NCI-H446 (cell line): ENCODE results near the gene LHPP.
A peak's percentile ranks its signal among the peaks of the same experiment; 100 is the strongest.

Source experiments
- DNase-seq, 2 experiments: peaks; one replicate each; lab custom pipeline; 2025; lab: John Stamatoyannopoulos, UW

LHPP gene

DNA sequence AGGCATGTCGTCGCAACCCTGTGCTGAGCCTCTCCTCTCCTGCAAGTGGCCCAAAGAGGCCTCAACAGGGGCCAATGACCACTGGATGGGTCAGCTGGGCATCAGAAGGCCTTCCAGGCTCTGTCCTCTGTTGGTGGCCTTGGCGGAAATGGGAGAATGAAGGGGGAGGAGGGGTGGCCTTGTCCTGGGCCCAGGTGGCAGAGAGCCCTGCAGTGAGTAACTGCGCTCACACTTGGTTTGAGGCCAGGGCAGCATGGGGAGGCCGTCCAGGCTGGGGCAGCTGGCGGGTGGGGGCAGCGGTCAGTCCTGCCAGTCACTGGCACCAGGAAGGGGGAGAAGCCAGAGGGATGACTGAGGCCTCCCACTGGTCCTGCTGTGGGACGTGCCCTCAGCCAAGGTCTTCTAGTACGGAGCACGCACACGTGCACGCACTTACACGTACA is 59.8 kb downstream of the LHPP start:
- no peak for DNase-seq

DNA sequence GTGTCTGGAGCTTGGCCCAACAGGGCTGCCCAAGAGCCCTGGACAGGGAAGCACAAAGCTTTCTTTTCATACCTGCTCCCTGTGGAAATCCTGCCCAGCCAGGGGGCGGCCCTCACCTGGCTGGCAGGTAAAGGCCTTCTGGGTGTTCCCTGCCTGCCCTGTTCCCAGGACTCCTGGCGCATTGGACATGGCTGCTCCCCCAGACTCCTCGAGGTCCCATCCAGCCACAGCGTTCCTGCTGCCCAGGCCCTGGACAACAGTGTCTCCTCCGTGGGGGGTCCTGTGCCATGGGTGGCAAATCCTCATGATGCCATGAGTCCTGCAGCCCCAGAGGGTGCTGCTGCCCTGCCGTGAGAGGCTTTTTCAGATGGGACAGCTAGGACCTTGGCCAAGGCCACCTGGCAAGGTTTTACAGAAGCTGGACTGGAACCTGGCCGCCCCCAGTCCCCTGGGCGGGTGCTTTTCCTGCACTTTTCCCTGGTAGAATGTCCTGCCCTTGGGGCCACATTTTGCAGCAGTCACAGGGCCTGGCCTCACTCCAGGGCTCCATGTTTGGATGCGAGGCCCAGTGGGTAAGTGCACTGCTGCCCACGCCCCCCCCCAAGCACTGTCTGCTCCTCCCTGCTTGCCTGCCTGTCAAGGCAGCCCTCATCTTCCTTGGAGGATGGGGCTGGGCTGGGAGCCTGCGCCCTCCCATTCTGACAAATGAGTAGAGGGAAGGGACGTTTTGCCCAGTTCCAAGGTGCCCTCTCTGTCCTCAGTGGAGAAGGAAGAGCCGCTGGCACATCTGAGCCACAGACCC is 60.7 kb downstream of the LHPP start:
- no peak for DNase-seq

DNA sequence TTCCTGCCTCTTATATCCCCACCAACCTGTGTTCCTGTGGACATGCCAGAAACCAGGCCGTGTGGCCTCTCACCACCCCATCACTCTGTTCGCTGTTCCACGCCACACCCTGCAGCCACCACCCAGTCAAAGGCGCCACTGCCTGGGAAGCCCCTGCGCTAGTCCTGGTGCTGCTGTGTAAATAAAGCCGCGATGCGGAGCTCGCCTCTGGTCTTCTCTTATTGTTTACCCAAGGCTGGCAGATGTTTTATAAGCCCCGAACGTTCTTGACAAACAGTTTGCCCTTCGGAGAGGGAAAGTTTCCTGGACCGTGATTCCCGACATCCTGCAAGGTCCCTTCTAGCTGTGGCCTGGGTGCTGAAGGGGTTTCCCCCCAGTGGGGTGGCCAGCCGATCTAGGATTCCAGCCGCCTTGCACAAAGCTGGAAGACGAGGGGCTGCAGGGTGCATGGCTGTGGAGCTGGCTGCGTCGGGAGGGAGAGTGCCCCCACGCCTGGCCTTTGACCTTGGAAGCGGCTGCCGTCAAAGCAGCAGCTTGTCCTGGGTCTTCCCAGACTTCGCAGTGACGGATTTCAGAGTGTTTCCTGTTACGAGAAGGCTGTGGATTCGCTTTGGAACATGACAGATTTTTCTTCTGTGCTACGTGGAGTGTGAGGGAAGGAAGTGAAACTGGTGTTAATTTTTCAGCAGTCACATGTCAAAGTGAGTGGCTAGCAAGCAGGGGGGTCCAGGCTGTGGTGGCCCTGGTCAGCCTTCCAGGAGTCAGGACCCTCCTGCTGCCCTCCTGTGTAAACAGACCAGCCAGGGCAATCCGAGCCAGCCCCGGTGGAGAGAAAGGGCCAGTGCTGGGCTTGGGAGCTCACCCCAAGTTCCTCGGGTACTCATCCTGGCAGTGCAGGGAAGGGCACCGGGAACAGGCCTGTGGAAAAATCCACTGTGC is 61.6 kb downstream of the LHPP start:
- no peak for DNase-seq

DNA sequence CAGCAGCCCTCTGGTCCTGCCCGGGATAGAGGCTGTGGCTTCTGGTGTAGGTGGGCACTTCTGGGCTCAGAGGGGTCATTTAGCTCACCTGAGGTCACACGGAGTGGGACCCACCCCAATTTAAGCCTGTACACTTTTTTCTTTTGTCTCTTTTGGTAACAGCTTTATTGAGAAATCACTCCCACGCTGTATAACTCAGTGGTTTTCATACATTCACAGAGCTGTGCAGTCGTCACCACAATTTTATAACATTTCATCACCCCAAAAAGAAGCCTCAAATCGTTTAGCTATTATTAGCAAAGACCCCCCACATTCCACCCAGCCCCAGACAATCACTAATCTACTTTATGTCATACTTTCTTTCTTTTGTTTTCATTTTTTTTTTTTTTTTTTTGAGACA is 62.3 kb downstream of the LHPP start:
- DNase-seq, result no peak

DNA sequence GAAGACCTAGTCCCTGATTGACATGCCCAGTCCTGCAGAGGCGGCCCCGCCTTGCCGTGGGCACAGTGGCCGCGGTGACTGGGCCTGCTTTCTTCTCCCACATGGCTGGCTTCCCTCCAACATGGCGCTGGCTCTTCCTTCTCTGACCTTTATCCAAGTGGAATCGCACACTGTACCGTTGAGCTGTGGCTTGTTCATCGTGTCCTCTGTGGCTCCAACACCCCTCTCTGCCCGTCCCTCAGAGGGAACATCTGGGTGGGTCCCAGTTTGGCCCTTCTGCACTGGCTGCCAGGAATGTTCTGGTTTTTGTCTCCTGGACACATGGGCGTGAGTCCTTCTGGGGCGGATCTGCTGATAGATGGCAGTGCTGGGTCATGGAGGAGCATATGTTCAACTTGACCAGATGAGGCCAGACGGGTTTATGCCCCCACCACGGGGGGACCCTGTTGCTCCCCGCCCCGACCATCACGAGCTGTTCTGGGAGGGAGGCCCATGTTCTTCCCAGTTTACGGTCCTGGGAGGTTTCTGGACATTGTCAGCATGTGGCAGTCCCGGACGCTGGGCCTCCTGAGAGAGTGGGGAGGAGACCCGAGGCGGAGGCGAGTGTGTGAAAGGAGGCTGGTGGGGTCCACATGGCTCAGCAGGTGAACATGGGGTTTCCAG is 63.5 kb downstream of the LHPP start:
- no peak for DNase-seq

DNA sequence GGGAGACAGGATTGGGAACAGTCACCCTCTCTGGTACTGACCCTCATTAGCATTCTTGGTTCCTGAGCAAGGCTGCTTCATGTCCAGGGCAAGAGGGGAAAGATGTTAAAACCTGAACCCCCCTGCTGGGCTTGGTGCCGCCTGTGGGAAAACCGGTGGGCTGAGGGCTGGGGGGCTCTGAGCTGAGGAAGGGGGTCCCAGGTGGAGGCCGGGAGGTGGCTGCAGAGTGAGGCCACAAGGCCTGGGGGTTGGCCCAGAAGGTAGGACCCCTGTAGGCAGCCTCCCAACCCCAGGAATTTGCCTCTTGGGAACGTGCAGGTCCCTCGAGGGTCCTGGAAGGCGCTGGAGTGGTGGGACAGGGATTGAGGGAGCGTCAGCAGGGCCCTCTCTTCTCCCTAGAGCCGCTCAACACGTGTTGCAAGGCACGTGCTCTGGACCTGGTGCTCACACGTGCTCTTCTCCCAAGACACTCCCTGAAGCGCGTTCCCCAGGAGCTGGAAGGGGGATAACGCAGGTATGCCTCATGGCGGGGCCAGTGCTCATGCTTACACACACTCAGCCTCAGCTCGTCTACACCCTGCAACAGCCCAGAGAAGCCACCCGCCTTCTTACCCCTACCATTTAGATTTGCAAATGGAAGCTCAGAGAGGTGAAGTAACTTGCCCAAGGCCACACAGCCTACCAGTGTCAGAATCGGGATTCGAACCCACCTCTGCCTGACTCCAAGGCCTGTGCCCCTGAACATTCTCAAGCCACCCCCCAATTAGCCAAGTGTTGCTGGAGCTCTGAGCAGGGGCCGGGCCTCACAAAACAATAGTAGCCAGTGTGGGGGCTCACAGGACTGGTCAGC is 64.4 kb downstream of the LHPP start:
- DNase-seq, result no peak

DNA sequence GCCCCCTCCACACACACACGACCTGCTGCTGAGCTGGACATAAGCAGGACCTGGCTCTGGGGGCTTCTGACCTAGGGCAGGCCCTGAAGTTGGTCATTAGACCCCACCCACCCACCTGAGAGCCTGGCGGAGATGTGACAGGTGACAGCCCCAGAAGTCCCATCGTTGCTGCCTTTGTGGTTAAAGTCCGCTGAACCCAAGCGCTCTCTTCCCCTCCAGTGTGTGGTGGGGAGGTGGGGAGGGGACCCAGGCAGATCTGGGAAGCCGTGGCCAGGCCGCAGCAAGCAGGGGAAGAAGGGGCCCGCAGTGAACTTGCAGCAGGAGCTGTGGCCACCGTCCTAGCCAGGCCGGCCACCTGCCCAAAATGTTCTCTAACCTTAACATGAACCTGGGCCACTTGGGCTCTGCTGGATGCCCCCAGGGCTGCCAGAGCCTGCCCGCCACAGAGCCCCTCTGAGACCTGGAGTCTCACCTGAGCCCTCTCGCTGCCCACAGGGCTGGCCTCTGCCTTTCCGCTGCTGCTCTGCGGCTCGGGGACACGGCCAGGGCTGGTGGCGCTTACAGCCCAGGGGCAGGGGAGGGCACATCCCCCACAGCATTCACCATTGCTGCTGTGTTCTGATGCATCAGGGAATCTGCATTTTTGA is 65.1 kb downstream of the LHPP start:
- DNase-seq, result no peak

DNA sequence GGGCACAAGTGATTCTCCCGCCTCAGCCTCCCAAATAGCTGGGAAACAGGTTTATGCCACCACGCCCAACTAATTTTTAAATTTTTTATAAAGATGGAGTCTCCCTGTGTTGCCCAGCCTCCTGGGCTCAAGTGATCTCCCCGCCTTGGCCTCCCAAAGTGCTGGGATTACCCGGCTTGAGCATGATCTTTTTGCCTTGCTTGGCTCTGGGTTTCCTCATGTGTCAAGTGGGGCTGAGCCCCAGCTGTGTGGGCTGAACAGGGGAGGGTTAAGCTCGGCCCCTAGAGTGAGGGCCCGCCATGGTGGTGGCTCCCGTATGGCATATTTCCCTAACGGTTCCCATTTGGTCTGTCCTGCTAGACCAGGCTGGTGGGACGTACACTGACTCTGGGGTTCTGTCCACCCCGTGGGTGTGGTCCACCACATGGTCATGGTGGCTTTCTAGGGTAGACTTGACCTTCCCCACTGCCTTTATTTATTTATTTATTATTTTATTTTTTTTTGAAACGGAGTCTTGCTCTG is 66.3 kb downstream of the LHPP start:
- DNase-seq, result no peak

DNA sequence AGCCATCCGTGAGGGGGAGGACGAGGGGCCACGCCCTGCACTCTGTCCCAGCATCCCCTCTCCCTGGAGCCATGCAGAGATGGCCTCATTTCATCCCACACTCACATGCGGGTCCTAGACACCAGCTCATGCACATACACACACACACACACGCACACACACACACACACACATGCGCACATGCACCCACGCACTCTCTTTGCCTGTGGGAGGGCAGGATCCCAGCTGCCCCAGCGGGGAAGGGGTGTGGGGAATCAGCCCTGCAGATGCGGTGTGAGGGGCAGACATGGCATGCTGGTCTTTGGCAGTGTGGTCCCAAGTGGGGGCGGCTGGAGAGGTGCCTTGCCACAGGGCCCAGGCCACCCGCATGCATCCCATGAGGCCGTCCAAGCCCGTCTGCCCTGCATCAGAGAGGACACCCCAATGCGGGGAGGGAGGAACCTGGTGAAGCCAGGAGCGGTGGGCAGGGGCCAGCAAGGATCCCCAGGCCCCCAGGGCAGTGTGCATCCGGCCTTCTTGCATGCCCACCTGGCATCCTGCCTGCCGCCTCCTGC is 68.1 kb downstream of the LHPP start:
- DNase-seq, result no peak

DNA sequence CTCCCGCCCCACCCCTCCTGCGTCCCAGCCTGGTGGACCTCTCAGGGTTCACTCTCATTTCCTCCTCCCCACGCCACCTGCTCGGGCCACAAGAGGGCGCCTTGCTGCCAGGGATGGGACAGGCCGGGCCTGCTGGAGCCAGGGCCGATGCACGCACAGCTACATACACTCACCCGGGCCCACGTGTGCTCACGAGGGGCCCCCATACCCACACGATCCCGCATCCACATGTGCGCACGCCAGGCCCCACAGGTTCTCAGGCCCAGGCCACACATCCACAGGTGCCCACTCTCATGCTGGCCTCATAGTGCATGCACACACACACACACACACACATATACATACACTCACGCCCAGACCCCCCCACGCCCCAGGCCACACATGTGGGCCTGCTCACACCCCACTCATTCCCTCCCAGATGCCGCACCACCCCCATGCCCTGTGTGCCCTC is 68.6 kb downstream of the LHPP start:
- peak; percentile 12 to 78 for DNase-seq

DNA sequence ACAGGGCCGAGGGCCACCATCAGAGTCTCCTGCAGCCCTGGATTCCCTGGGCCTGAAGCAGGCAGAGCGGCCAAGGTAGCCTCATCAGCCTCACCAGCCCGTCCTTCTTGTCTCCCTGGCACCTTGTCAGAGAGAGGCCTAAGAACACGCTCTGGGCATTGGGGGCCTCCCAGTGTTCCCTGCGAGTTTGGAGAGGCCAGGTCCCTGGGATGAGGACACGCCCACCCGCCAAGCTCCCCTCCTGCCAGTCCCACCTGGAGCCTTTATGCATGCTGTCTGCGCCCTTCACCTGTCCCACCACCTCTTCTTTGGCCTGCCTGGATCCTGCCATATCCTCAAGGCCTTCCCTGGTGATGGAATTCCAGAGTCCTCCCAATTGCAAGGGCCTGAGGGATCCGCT is 69.2 kb downstream of the LHPP start:
- no peak for DNase-seq

DNA sequence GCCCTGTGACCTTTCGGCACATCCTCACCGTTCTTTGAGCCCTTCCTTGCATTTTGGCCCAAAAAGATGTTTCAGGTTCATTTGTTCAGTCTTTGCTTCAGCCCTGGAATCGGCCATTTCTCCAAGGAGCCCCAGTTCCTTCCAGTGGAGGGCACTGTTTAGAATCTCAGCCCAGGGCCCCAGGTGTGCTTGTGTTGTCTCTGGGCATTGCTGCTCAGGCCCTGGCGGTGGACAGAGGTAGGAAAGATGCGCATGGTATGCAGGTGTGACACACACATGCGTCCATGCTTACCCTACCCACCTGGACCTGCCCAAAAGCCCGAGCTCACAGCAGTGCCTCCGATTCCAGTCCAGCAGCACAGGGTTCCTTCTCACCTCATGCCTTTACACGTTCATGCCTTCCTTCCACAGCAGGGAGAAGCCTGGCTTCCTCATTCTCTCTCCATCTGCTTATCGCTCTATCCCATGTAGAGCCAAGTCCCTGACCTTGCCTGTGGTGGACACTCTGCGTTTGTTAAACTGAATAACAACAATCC is 70.6 kb downstream of the LHPP start:
- DNase-seq, result no peak

DNA sequence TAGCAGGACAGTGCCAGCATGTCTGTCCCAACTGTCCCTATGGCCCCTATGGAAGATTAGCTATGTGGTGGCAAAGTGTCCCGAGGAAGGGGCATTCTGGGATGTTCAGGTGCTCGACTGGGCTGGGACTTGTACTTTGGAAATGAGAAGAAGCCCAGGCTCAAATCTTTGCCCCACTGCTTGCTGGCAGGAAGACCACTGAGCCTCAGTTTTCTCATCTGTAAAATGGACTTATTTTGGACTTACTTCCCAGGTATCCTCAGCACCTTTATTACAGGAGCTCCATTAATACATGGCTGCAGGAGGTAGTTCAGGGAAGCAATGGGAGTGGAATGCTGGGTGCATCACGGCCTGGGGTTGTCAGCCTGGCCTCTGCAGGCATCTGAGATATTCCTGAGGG is 71.2 kb downstream of the LHPP start:
- DNase-seq, result no peak

DNA sequence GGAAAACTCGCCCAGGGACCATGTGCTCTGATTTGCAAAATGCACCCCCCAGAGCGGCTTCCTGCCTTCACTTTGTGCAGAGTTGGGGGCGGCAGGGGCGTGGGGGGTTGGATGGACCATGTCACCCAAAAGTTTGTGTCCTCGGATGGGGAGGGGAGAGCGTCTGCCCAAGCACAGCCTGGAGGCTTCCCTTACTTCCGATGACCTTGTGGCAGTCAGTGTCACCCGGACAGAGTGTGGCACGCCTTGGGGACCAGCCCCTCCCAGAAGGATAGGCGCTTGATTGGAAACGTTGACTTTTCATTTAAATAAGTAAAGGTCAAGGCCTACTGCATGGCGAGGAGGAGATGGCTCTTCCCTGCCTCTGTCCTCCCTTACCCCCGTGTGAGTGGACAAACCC is 71.6 kb downstream of the LHPP start:
- DNase-seq, result no peak

DNA sequence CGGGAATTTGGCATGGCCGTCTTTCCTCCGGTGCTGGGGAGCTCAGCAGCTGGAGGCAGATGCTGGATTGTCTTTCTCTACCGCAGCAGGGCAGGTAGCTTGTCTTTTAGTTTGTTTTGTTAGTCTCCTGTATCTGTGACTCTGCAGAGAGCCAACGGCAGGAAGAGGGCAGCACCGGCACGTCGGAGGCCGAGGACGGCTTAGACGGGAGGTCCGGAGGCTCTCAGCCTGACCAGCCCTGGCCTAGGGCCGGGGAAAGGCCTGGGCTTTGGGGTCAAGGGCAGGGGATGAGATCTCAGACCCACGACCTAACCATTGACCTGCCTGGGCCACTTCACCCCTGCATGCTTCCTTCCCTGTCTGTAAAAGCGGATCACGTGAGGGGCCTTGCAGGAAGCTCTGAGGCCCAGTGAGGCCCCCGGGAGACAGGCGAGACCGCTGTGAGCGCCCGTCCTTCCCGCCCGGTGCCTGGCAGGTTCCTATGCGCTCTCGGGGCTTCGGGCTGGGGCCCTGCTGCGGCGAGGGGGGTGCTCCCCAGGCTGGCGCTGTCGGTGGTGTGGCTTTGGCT is 72.7 kb downstream of the LHPP start:
- no peak for DNase-seq

DNA sequence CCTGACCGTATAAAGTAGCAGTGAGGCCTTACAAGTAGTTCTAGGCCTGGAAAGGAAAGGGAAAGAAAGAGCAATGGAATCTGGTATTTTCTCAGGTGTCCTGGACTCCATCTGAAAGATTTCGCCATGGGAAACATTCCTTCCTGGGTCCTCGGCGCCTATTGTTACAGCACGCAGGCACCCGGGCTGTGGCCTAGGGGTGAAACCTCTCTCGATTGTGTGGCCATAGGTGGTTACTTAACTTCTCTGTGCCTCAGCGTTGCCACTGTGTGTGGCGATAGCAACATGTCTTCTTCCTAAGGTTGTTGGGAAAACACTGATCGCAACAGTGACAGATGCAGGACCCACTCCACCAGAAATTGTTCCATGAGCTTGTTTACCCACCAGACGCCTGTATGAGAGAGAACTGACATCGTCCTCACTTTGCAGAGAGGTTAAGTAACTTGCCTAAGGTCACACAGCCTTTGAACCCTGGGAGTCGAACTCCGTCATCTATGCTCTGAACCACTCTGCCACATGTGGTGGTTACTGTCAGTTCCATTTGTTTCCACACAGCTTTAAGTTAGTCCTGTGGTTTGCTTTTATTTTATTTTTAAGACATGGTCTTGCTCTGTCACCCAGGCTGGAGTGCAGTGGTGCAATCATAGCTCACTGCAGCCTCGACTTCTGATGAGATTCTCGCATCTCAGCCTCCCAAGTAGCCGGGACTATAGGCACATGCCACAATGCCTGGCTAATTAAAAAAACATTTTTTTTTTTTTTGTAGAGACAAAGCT is 73.4 kb downstream of the LHPP start:
- DNase-seq, result no peak

DNA sequence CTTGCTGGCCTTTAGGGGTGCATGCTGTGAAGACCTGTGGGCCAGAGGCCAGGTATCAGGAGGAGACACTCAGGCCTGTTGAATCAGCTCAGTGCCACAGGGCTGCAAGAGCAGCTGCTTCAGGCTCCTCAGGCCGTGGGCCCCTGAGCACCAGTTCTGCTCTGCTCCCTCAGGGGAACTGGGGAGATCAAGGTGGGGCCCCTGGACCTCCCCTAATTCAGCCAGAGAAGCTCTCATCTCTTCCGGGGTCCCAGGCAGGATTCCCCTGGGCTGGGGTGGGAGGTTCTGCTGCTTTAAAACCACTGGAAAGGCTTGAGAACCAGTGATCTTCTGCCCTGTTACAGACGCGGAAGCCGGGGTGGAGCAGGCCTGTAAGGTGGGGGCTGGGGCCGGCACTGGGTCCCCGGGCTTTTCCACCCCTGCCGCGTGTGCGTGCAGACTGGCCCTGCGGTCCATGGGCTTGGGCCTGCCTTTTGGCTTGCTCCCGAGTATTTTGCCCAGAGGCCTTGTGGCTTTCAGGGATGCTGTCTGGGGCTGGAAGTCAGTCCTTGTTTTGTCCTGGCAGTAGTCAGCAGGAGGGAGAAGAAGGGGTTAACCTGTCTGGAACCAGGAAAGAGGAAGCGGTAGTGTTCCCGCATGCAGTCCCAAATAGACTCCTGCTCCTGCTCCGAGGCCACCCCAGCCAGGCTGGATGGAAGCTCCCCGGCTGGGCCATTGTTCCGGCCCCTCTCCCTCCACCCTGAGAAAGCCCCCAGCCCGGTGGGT is 74.3 kb downstream of the LHPP start:
- no peak for DNase-seq

DNA sequence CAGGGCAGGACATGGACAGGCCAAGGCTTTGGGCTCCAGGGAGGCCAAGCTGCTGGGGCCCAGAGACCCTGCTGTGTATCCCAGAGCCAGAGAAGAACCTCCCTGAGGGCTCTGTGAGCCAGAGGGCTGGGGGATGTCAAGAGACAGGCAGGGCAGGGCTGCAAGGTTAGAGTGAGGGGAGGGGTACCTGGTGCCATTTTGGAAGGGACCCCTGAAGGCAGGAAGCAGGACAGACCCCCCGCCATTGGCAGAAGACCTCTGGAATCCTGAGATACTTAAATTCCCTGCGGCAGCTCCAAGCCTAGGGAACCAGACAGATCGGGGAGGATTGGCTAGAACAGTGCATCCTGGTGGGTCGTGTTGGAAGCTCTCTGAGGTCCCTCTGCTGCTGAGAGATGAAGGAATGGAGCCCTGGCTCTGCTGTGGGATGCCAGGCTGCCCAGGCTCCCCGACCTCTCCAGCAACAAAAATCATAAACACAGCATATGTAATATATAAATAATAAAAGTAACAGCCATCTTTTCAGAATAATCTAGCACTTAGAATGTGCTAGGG is 75.0 kb downstream of the LHPP start:
- DNase-seq, result no peak
